ENCODE measurements around the gene PDLIM5. TPM values are rescaled to one million over a fixed set of nuclear protein-coding genes. Genes with fewer than 3 reads are reported as not detected.
A peak's percentile ranks its signal among the peaks of the same experiment; 100 is the strongest.

Gene PDLIM5
- total RNA-seq, 2 donors from 2014 or later: 598 to 841 TPM

DNA sequence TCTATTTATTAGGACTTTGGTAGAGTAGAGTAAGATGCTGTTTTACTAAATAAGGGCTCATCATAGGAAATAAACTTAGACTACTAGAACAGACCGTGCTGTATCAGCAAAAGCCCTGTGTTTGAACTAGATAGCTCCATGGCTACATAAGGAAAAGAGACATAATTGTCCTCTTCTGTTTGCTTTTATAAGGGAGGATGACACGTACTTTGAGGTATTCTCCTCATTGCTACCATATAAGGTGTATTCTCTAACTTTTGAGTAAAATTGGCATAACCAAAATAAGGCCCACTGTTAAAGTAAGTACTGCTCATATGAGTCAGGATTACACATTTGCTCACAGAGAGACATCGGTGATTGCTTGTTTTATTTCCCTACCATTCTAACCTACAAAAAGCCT lies 64.3 kb downstream of the PDLIM5 start:
- Histone ChIP-seq H3K27ac (peak overlapping the region; percentile 57 to 63), H3K4me1 (peaks cover 0 to 60% of the 10 kb centered on the region in 2 donors), H3K4me3 (no peak overlapping the region), H3K9me3 (no peaks in the 10 kb centered on the region), H3K36me3 (peaks cover 7% of the 10 kb centered on the region), H3K27me3 (no peaks in the 10 kb centered on the region)
- DNase-seq (ENCODE audit: low spot score): no peak
- TF ChIP-seq, protein P1, sequence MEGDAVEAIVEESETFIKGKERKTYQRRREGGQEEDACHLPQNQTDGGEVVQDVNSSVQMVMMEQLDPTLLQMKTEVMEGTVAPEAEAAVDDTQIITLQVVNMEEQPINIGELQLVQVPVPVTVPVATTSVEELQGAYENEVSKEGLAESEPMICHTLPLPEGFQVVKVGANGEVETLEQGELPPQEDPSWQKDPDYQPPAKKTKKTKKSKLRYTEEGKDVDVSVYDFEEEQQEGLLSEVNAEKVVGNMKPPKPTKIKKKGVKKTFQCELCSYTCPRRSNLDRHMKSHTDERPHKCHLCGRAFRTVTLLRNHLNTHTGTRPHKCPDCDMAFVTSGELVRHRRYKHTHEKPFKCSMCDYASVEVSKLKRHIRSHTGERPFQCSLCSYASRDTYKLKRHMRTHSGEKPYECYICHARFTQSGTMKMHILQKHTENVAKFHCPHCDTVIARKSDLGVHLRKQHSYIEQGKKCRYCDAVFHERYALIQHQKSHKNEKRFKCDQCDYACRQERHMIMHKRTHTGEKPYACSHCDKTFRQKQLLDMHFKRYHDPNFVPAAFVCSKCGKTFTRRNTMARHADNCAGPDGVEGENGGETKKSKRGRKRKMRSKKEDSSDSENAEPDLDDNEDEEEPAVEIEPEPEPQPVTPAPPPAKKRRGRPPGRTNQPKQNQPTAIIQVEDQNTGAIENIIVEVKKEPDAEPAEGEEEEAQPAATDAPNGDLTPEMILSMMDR (IDR thresholded peaks at IDR 0.05): no peak

DNA sequence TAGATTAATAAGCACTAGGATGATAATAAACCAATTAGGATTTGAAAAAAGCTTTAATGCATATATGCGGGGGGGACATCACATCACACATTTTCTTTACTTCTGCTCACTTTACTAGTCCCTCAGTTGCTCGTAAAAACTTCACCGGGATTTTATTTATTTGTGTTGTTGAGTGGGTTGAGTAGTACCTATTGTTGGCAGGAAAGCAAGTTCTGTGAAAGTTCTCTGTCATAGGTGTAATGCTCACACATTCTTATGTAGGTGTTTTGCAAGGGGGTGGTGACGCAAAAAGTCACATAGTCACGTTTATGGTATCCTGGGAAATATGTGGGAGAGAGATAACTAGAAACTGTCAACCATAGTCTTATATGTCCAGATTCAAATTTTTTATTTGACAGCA lies 65.3 kb downstream of the PDLIM5 start:
- Histone ChIP-seq H3K27me3 (no peaks in the 10 kb centered on the region), H3K4me1 (peaks cover 0 to 68% of the 10 kb centered on the region in 2 donors), H3K4me3 (no peak overlapping the region), H3K36me3 (peaks cover 7% of the 10 kb centered on the region), H3K9me3 (no peaks in the 10 kb centered on the region), H3K27ac (peak overlapping the region; percentile 57 to 63)
- TF ChIP-seq, protein P1 (IDR thresholded peaks at IDR 0.05): no peak
- DNase-seq (ENCODE audit: low spot score): no peak

DNA sequence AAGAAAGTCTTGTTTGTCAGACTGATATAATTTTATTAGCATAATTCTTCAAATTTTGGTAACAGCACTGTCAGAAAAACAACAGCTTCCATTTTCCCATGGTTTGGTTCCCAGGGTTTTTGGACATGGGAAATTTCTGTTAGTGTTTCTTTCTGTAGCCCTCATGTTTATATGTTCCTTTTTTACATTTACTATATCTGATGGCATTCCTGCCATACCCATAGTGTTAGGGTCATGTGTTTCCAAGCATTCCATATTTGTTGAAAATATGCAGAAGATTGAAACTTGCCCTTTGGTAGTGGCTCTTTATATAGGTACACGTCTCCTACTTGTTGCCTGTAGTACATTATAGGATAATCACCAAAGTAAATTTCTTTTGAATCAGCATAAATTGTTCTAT lies 65.8 kb downstream of the PDLIM5 start:
- Histone ChIP-seq H3K4me3 (no peak overlapping the region), H3K4me1 (peaks cover 0 to 73% of the 10 kb centered on the region in 2 donors), H3K27ac (peak overlapping the region in 1 of 2 donors; percentile 63), H3K9me3 (no peaks in the 10 kb centered on the region), H3K36me3 (peaks cover 7% of the 10 kb centered on the region), H3K27me3 (no peaks in the 10 kb centered on the region)
- TF ChIP-seq, protein P1 (IDR thresholded peaks at IDR 0.05): no peak
- DNase-seq (ENCODE audit: low spot score): no peak

DNA sequence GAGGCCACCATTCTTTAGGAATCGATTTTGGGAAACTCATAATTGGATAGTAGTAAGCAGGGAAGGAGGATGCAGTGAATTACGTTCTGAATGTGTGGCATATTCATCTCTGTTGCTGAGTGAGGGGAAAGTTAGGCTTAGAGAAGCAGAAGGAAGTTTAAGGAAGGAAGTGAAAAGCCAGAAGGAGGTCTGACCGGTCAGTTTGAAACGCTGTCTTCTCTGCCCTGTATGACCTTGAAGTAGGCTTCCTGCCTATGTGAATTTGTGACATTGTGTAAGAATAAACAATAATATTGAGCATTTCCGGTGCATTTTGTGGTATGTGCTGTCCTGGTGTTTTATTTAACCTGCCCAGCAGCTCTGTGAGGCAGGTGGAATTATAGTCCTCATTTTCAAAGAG lies 67.3 kb downstream of the PDLIM5 start:
- Histone ChIP-seq H3K27me3 (no peaks in the 10 kb centered on the region), H3K4me1 (peaks cover 0 to 88% of the 10 kb centered on the region in 2 donors), H3K36me3 (peaks cover 11% of the 10 kb centered on the region), H3K9me3 (no peaks in the 10 kb centered on the region), H3K27ac (peak overlapping the region; percentile 47 to 58), H3K4me3 (no peak overlapping the region)
- no peak for DNase-seq (ENCODE audit: low spot score)
- TF ChIP-seq, protein P1 (IDR thresholded peaks at IDR 0.05): no peak

DNA sequence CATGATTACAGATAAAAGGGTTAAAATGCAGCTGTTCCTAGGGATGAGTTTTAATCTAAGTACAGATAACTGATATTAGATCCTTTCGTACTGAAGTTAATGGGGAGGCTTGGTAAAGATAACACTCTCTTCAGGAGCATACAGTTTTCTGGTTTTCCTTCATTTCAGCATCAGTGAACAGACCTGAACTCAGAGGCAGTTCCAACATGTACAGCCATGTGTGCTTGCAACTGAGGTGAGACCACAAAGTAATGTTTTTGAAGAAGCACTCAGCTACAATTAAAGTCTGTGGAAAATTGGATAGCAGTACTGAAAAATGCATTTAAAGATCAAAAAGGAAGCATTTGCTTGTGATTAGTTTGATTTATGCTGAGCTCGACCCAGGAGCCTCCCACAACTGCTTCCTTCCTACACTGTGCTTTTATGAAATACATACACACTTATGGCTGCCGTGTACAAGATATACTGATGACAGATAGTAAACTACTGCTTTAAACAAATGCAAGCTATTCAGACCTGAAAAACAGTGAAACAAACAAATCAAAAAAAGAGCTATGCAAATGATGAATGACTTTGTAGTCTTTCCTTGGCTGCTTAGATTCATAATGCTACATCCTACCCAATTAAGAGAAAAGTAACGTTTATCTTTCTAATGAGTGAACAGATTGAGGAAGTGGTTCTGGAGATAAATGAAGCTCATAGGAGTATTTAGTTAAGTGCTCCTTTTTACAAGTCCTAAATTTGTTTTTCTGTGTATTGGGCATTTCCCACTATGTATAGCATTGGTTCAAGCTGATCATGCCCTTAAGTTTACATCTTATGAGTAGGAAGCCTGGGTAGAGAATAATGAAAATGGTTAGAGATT lies 68.4 kb downstream of the PDLIM5 start:
- DNase-seq (ENCODE audit: low spot score): no peak
- Histone ChIP-seq H3K27ac (peak overlapping the region in 1 of 2 donors; percentile 58), H3K36me3 (peaks cover 20% of the 10 kb centered on the region), H3K4me3 (no peak overlapping the region), H3K9me3 (no peaks in the 10 kb centered on the region), H3K4me1 (peaks cover 0 to 96% of the 10 kb centered on the region in 2 donors), H3K27me3 (no peaks in the 10 kb centered on the region)
- TF ChIP-seq, protein P1 (IDR thresholded peaks at IDR 0.05): no peak

Measured in right atrium auricular region (tissue), 2 donors.